Stimulated activated CD4-positive, alpha-beta T cell treated with anti-CD3 and anti-CD28 coated beads, Interleukin-15, amount 100 ng/mL, for 24 hours (primary cell): ENCODE measurements around the gene KCNK2.

Experiments used
- DNase-seq: peaks from one replicate; pipeline ENCODE4 v3.0.0-alpha.2; 2020

Gene KCNK2

GRCh38 chr1:215101511-215101910, 19.0 kb downstream of the KCNK2 start:
- DNase-seq = no peak

GRCh38 chr1:215104283-215104682, 21.7 kb downstream of the KCNK2 start:
- DNase-seq = no peak

- DNase-seq = no peak
These were observed 23.5 kb downstream of the KCNK2 start for GRCh38 chr1:215106067-215106466.

GRCh38 chr1:215109171-215109570, 26.6 kb downstream of the KCNK2 start:
- DNase-seq = no peak

GRCh38 chr1:215111916-215112315, 29.4 kb downstream of the KCNK2 start:
- no peak for DNase-seq

GRCh38 chr1:215113776-215114153, 31.2 kb downstream of the KCNK2 start:
- DNase-seq = no peak

GRCh38 chr1:215114154-215114933, 31.8 kb downstream of the KCNK2 start:
- DNase-seq = no peak

- DNase-seq = no peak
These were observed 33.2 kb downstream of the KCNK2 start for GRCh38 chr1:215115760-215116159.

GRCh38 chr1:215118081-215118480, 35.5 kb downstream of the KCNK2 start:
- DNase-seq = no peak

- DNase-seq = no peak
These were observed 36.5 kb downstream of the KCNK2 start for GRCh38 chr1:215119056-215119455.

GRCh38 chr1:215119719-215120365, 37.3 kb downstream of the KCNK2 start:
- no peak for DNase-seq

GRCh38 chr1:215128504-215128903, 46.0 kb downstream of the KCNK2 start:
- no peak for DNase-seq

GRCh38 chr1:215131291-215131690, 48.8 kb downstream of the KCNK2 start:
- DNase-seq = no peak

- DNase-seq = no peak
These were observed 49.6 kb downstream of the KCNK2 start for GRCh38 chr1:215132156-215132555.

GRCh38 chr1:215133532-215133931, 51.0 kb downstream of the KCNK2 start:
- no peak for DNase-seq

- no peak for DNase-seq
These were observed 55.4 kb downstream of the KCNK2 start for GRCh38 chr1:215137985-215138384.

GRCh38 chr1:215140135-215140534, 57.6 kb downstream of the KCNK2 start:
- no peak for DNase-seq

GRCh38 chr1:215141460-215141859, 58.9 kb downstream of the KCNK2 start:
- DNase-seq = no peak

GRCh38 chr1:215143497-215143896, 61.0 kb downstream of the KCNK2 start:
- DNase-seq = no peak

- DNase-seq = no peak
These were observed 63.9 kb downstream of the KCNK2 start for GRCh38 chr1:215146240-215146975.

GRCh38 chr1:215147024-215147423, 64.5 kb downstream of the KCNK2 start:
- DNase-seq = no peak

GRCh38 chr1:215151841-215152549, 69.5 kb downstream of the KCNK2 start:
- DNase-seq = no peak

- DNase-seq = no peak
These were observed 73.7 kb downstream of the KCNK2 start for GRCh38 chr1:215156232-215156631.
